Ovary (tissue), 3 donors: ENCODE results near the gene ZNF593OS.

ENCODE experiments used
- CTCF ChIP-seq, 3 donors: fragments of 450-650 bp in 2 of 3; fragments of 200-600 bp in 1 of 3; IDR thresholded peaks; one replicate each; pipeline versions ENCODE4 v1.5.1 to v1.8.0; 2016 to 2022; ENCODE audit warnings: antibody characterized with exemption in 3 of 3, mild to moderate bottlenecking in 1 of 3
- EP300 ChIP-seq: sonication (generic); formaldehyde crosslinking; IDR thresholded peaks from one replicate; pipeline ENCODE4 v1.6.1; 2017; ENCODE audit warnings: antibody characterized with exemption
- POLR2A ChIP-seq: fragments of 450-650 bp; IDR thresholded peaks from one replicate; pipeline ENCODE4 v1.6.1; 2017; ENCODE audit warnings: antibody characterized with exemption, mild to moderate bottlenecking, moderate library complexity
- donor health status: DM: no; HTN: no; CAD: no.

DNA sequence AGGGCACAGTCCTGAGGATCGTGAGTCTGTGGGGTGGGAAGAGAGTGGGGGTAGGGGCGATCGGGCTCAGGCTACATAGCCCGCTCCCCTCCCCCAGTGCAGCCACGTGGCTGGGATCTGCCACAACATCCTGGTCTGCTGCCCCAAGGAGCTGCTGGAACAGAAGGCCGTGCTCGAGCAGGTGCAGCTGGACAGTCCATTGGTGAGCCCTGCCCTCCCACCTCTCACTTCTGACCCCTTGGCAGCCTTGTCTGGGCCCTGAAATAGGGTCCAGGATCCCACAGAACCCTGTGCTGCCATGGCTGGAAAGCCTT lies 10.7 kb upstream of the ZNF593OS start:
- TF ChIP-seq EP300: no peak
- TF ChIP-seq CTCF (IDR thresholded peaks at IDR 0.05): no peak
- no peak for TF ChIP-seq POLR2A
